ENCODE measurements around the gene PITPNM1. TPM values are rescaled to one million over a fixed set of nuclear protein-coding genes. Genes with fewer than 3 reads are reported as not detected.
"Not testable (repeated sequence)": the region's sequence is repeated elsewhere in the genome, so short reads cannot be mapped to it uniquely, and the experiment has no call there.

PITPNM1 gene
- 11.5 TPM for total RNA-seq (ENCODE audit: unreplicated experiment)
- long read RNA-seq, result 0 reads

DNA sequence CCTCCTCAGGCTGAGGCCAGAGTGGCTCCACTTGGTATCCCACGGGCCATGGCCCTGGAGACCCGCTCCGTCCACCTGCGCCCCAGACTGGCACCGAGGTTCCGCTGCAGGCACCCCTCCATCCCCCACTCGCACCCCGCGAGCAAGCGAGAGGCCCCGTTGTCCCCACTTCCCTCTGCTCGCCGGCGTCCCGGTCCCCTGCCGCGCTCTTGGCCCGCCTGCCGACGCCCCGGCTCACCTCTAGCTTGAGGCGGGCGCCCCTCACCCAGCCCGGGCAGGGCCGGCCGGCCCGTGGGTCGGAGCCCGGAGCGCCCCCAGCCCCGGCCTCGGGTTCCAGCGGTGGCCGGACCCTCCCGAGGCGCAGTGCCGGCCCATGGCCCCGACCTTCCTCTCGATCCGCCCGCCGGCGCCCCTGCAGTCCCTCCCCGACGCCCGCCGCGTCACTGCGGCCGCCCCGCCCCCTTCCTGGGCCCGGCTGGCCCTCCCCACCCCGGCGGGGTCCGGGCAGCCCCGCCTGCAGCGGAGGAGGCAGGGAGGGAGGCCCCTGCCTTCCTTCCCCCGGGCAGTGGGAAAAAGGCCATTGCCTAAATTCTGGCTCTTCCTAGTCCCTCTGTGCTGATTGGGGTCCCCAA is at the start of gene PITPNM1:
Gene PITPNM1 (minus strand): TSS at position 414 of the 632 bp plus-strand sequence. CDS start 1,183 bp downstream, outside the sequence.
- no peak within 1 kb of the TSS for H3K27ac Mint-ChIP-seq (ENCODE audit: unreplicated experiment)

DNA sequence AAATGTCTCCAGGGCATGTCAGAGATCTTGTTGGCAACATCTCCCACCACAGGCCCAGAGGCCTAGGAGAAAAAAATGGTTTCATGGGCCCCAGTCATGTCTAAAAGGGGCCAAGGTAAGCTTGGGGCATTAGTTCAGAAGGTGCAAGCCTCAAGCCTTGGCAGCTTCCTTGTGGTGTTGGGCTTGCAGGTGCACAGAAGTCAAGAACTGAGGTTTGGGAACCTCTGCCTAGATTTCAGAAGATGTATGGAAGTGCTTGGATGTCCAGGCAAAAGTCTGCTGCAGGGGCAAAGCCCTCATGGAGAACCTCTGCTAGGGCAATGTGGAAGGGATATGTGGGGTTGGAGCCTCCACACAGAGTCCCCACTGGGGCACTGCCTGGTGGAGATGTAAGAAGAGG is 46.5 kb upstream of the PITPNM1 start:
- not testable (repeated sequence) for DNase-seq (ENCODE audit: low spot score); H3K36me3 Mint-ChIP-seq (ENCODE audit: low read depth, unreplicated experiment); H3K27ac Mint-ChIP-seq (ENCODE audit: unreplicated experiment); H3K27me3 Mint-ChIP-seq (ENCODE audit: unreplicated experiment); H3K4me1 Mint-ChIP-seq (ENCODE audit: unreplicated experiment); H3K4me3 Mint-ChIP-seq (ENCODE audit: unreplicated experiment)
- peaks cover 13% of the 10 kb centered on the region for H3K9me3 Mint-ChIP-seq (ENCODE audit: unreplicated experiment)

More for the DNA sequence above, at the start of gene PITPNM1:
- peak; percentile 38 for DNase-seq (ENCODE audit: low spot score)
- TF ChIP-seq, protein P1, sequence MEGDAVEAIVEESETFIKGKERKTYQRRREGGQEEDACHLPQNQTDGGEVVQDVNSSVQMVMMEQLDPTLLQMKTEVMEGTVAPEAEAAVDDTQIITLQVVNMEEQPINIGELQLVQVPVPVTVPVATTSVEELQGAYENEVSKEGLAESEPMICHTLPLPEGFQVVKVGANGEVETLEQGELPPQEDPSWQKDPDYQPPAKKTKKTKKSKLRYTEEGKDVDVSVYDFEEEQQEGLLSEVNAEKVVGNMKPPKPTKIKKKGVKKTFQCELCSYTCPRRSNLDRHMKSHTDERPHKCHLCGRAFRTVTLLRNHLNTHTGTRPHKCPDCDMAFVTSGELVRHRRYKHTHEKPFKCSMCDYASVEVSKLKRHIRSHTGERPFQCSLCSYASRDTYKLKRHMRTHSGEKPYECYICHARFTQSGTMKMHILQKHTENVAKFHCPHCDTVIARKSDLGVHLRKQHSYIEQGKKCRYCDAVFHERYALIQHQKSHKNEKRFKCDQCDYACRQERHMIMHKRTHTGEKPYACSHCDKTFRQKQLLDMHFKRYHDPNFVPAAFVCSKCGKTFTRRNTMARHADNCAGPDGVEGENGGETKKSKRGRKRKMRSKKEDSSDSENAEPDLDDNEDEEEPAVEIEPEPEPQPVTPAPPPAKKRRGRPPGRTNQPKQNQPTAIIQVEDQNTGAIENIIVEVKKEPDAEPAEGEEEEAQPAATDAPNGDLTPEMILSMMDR (IDR thresholded peaks at IDR 0.05; ENCODE audit: unreplicated experiment), result no peak
- peaks cover 21% of the 10 kb centered on the region for H3K4me1 Mint-ChIP-seq (ENCODE audit: unreplicated experiment)
- H3K4me3 Mint-ChIP-seq (ENCODE audit: unreplicated experiment), result peak within 1 kb of the TSS; percentile 81
- peaks cover 11% of the 10 kb centered on the region for H3K27me3 Mint-ChIP-seq (ENCODE audit: unreplicated experiment)
- H3K9me3 Mint-ChIP-seq (ENCODE audit: unreplicated experiment), result no peaks in the 10 kb centered on the region
- H3K36me3 Mint-ChIP-seq (ENCODE audit: low read depth, unreplicated experiment), result peaks cover 11% of the 10 kb centered on the region

DNA sequence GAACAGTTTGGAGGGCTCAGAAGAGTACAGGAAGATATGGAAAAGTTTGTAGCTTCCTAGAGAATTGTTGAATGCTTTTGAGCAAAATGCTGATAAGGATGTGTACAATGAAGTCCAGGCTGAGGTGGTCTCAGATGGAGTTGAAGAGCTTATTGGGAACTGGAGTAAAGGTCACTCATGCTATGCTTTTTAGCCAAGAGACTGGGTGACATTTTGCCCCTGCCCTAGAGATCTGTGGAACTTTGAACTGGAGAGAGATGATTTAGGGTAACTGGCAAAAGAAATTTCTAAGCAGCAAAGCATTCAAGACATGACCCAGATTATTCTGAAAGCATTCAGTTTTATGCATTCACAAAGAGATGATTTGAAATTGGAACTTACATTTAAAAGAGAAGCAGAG is 46.0 kb upstream of the PITPNM1 start:
- TF ChIP-seq, protein P1 (IDR thresholded peaks at IDR 0.05; ENCODE audit: unreplicated experiment), result no peak
- Mint-ChIP-seq H3K36me3 (ENCODE audit: low read depth, unreplicated experiment) (no peaks in the 10 kb centered on the region), H3K9me3 (ENCODE audit: unreplicated experiment) (peaks cover 13% of the 10 kb centered on the region), H3K4me1 (ENCODE audit: unreplicated experiment) (no peaks in the 10 kb centered on the region), H3K27me3 (ENCODE audit: unreplicated experiment) (no peaks in the 10 kb centered on the region), H3K4me3 (ENCODE audit: unreplicated experiment) (no peak overlapping the region), H3K27ac (ENCODE audit: unreplicated experiment) (no peak overlapping the region)
- no peak for DNase-seq (ENCODE audit: low spot score)

DNA sequence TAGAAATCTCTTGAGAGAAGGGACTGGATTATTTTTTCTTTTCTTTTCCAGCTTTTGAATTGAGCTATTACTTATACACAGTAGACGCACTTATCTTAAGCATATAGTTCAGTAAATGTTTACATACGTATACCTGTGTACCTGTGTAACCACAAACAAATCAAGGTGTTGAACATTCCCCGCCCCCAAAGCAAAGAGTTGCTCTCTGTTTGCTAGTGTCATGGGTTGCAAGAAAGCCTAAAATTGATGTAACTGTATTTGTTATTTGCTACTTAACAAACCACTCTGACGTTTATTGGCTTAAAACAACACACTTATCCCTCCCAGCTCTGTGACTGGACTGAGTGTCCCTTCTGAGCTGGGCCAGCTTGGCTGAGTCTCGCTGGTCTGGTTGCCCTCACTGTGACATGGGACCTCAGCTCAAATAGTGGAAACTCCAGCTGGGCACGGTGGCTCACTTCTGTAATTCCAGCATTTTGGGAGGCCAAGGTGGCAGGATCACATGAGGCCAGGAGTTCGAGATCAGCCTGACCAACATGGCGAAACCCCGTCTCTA is 43.5 kb upstream of the PITPNM1 start:
- no peak for DNase-seq (ENCODE audit: low spot score)
- no peak overlapping the region for H3K27ac Mint-ChIP-seq (ENCODE audit: unreplicated experiment)
- TF ChIP-seq, protein P1 (IDR thresholded peaks at IDR 0.05; ENCODE audit: unreplicated experiment), result no peak
- H3K9me3 Mint-ChIP-seq (ENCODE audit: unreplicated experiment), result peaks cover 13% of the 10 kb centered on the region
- H3K27me3 Mint-ChIP-seq (ENCODE audit: unreplicated experiment), result no peaks in the 10 kb centered on the region
- no peaks in the 10 kb centered on the region for H3K36me3 Mint-ChIP-seq (ENCODE audit: low read depth, unreplicated experiment)
- H3K4me1 Mint-ChIP-seq (ENCODE audit: unreplicated experiment), result no peaks in the 10 kb centered on the region
- no peak overlapping the region for H3K4me3 Mint-ChIP-seq (ENCODE audit: unreplicated experiment)

DNA sequence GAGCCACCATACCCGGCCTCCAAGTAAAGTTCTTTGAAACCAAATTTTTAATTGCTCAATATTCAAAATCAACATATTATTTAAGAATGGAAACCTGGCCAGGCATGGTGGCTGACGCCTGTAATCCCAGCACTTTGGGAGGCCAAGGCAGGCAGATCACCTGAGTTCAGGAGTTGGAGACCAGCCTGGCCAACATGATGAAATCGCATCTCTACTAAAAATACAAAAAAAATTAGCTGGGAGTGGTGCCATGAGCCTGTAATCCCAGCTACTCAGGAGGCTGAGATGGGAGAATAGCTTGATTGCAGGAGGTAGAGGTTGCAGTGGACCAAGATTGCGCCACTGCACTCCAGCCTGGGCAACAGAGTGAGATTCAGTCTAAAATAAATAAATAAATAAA is 42.9 kb upstream of the PITPNM1 start:
- not testable (repeated sequence) for H3K36me3 Mint-ChIP-seq (ENCODE audit: low read depth, unreplicated experiment); H3K27ac Mint-ChIP-seq (ENCODE audit: unreplicated experiment); H3K4me3 Mint-ChIP-seq (ENCODE audit: unreplicated experiment); H3K27me3 Mint-ChIP-seq (ENCODE audit: unreplicated experiment); DNase-seq (ENCODE audit: low spot score); H3K4me1 Mint-ChIP-seq (ENCODE audit: unreplicated experiment)
- H3K9me3 Mint-ChIP-seq (ENCODE audit: unreplicated experiment), result peaks cover 13% of the 10 kb centered on the region

DNA sequence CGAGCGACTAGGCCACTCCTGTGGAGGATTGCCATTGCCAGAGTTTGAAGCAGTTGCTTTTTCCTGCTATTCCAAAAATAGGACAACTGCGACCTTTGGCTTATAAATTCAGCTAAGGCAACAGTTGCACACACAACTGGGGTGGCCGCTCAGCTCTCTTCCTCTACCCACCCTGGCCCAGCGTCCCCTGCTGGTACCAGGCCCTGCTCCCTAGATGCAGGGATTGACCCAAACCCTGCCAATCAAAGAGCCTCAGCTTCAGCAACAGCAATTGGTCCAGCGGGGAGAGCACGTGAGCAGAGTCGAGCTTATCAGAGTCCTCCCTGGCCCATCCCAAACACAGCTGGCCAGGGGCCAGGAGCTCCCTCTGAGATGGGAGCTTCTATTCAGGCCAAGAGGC is 40.1 kb upstream of the PITPNM1 start:
- Mint-ChIP-seq H3K36me3 (ENCODE audit: low read depth, unreplicated experiment) (no peaks in the 10 kb centered on the region), H3K4me3 (ENCODE audit: unreplicated experiment) (no peak overlapping the region), H3K27ac (ENCODE audit: unreplicated experiment) (no peak overlapping the region), H3K4me1 (ENCODE audit: unreplicated experiment) (no peaks in the 10 kb centered on the region), H3K27me3 (ENCODE audit: unreplicated experiment) (peaks cover 5% of the 10 kb centered on the region), H3K9me3 (ENCODE audit: unreplicated experiment) (no peaks in the 10 kb centered on the region)
- no peak for DNase-seq (ENCODE audit: low spot score)
- TF ChIP-seq, protein P1 (IDR thresholded peaks at IDR 0.05; ENCODE audit: unreplicated experiment), result no peak
